Endothelial cell of umbilical vein (primary cell): Measurements from ENCODE around the gene LILRA1. TPM values are rescaled to one million over a fixed set of nuclear protein-coding genes. Genes with fewer than 3 reads are reported as not detected.

Experiments
- BruUV-seq: library from RNA; stranded (reverse); fragments of 400-500 nt; replicated peaks from 2 replicates; lab custom pipeline; 2021; lab: Mats Ljungman, UMichigan
- CTCF ChIA-PET: fragments of 300-600, 350-600 bp; sonication (Branson Sonifier 250); formaldehyde crosslinking; loops from one replicate; lab custom pipeline; 2021; ENCODE audit warnings: antibody characterized with exemption, inconsistent platforms; lab: Charles Lee
- POLR2A ChIA-PET: fragments of 300-600, 350-600 bp; sonication (Branson Sonifier 250); formaldehyde crosslinking; loops from one replicate; lab custom pipeline; 2021; ENCODE audit warnings: antibody characterized with exemption, inconsistent platforms; lab: Charles Lee
- DNase-seq: peaks from one replicate; pipeline ENCODE4 v3.0.0-alpha.2; 2011; ENCODE audit warnings: low read depth, low spot score
- FAIRE-seq: peaks from 2 replicates; lab custom pipeline; 2011; peaks lifted over from hg19 to GRCh38; lab: Jason Lieb, UNC
- H2AFZ ChIP-seq: 2 replicates; pipeline ENCODE4 v1.6.0; 2012; ENCODE audit warnings: low read depth, low read length, control low read depth, inconsistent platforms
- H3K27ac ChIP-seq: 2 replicates; pipeline ENCODE4 v1.5.1; 2011; ENCODE audit warnings: low read depth, mild to moderate bottlenecking, control low read depth, low read length, moderate library complexity; ENCODE audit not compliant: insufficient read depth
- H3K27me3 ChIP-seq, 2 experiments: 2 replicates each; pipeline versions ENCODE4 v1.6.0 to v1.6.1; 2011; ENCODE audit warnings: low read length in 2 of 2, mixed read lengths in 1 of 2; ENCODE audit not compliant: control insufficient read depth in 2 of 2, insufficient read depth in 2 of 2
- H3K36me3 ChIP-seq, 2 experiments: 2 replicates in 1 of 2; 3 replicates in 1 of 2; pipeline ENCODE4 v1.5.1; 2011; ENCODE audit warnings: low read length in 2 of 2, mild to moderate bottlenecking in 1 of 2, moderate library complexity in 1 of 2; ENCODE audit not compliant: control insufficient read depth in 2 of 2, insufficient read depth in 2 of 2; ENCODE audit errors: extremely low read depth in 1 of 2
- H3K4me1 ChIP-seq: 3 replicates; pipeline ENCODE4 v1.5.1; 2011; ENCODE audit warnings: mild to moderate bottlenecking, low read length; ENCODE audit not compliant: control insufficient read depth, insufficient read depth; ENCODE audit errors: extremely low read depth
- H3K4me2 ChIP-seq: 2 replicates; pipeline ENCODE4 v1.6.1; 2011; ENCODE audit warnings: low read length, control low read depth, mixed read lengths; ENCODE audit not compliant: insufficient read depth
- H3K4me3 ChIP-seq, 3 experiments: fragments of 200-600 bp in 1 of 3; sonication (generic), shearing (Covaris generic) in 1 of 3; replicated peaks in 1 of 3; 2 replicates each; pipeline ENCODE4 v1.5.1; 2011 to 2016; ENCODE audit warnings: control low read depth in 3 of 3, low read length in 3 of 3, mild to moderate bottlenecking in 2 of 3, inconsistent platforms in 1 of 3, low read depth in 1 of 3, moderate library complexity in 1 of 3; ENCODE audit not compliant: insufficient read depth in 1 of 3
- H3K79me2 ChIP-seq: 2 replicates; pipeline ENCODE4 v1.6.0; 2012; ENCODE audit warnings: low read length, inconsistent platforms; ENCODE audit not compliant: control insufficient read depth, insufficient read depth
- H3K9ac ChIP-seq: replicated peaks from 2 replicates; pipeline ENCODE3; 2011; ENCODE audit warnings: low read length, control low read depth; ENCODE audit not compliant: insufficient read depth; ENCODE audit errors: extremely low read depth
- H3K9me1 ChIP-seq: replicated peaks from 3 replicates; pipeline ENCODE4 v1.6.0; 2011; ENCODE audit warnings: mild to moderate bottlenecking, low read length; ENCODE audit not compliant: control insufficient read depth, insufficient read depth; ENCODE audit errors: extremely low read depth
- H3K9me3 ChIP-seq: replicated peaks from 2 replicates; pipeline ENCODE4 v1.5.1; 2012; ENCODE audit warnings: low read length, inconsistent platforms; ENCODE audit not compliant: control insufficient read depth, insufficient read depth
- H4K20me1 ChIP-seq: replicated peaks from 2 replicates; pipeline ENCODE3; 2011; ENCODE audit warnings: mild to moderate bottlenecking, low read length; ENCODE audit not compliant: control insufficient read depth, insufficient read depth; ENCODE audit errors: extremely low read depth
- CTCF ChIP-seq, 2 donors: IDR thresholded peaks; 1 replicate in 1 of 2; 2 replicates in 1 of 2; pipeline ENCODE4 v1.5.1; 2011; ENCODE audit warnings: low read length in 2 of 2, mild to moderate bottlenecking in 2 of 2, moderate library complexity in 2 of 2, control low read depth in 1 of 2, inconsistent platforms in 1 of 2, low read depth in 1 of 2; ENCODE audit not compliant: insufficient read depth in 1 of 2; ENCODE audit errors: extremely low read depth in 1 of 2
- EZH2 ChIP-seq: IDR thresholded peaks from 2 replicates; pipeline ENCODE4 v1.6.1; 2012; ENCODE audit warnings: borderline replicate concordance, low read depth, mild to moderate bottlenecking, moderate library complexity, low read length, inconsistent platforms; ENCODE audit not compliant: severe bottlenecking
- FOS ChIP-seq: IDR thresholded peaks from 2 replicates; pipeline ENCODE4 v1.6.1; 2011; ENCODE audit warnings: mild to moderate bottlenecking, low read length, moderate library complexity, borderline replicate concordance; ENCODE audit not compliant: insufficient read depth
- GATA2 ChIP-seq: IDR thresholded peaks from 2 replicates; pipeline ENCODE4 v1.7.0; 2011; ENCODE audit warnings: low read depth, mild to moderate bottlenecking, moderate library complexity, mixed read lengths, low read length; ENCODE audit not compliant: insufficient read length, insufficient read depth
- MYC ChIP-seq: IDR thresholded peaks from one replicate; pipeline ENCODE4 v1.6.1; 2011; ENCODE audit warnings: mild to moderate bottlenecking, low read depth, low read length
- POLR2A ChIP-seq: IDR thresholded peaks from 2 replicates; pipeline ENCODE4 v1.6.1; 2012; ENCODE audit warnings: low read depth, mild to moderate bottlenecking, control low read depth, low read length
- POLR2AphosphoS5 ChIP-seq: IDR thresholded peaks from 2 replicates; pipeline ENCODE4 v1.6.1; 2012; ENCODE audit warnings: low read depth, mild to moderate bottlenecking, control low read depth, low read length, moderate library complexity; ENCODE audit not compliant: insufficient read depth
- dilution Hi-C: fragments of 300-500 bp; cut with MboI; formaldehyde crosslinking; loops from one replicate; pipeline ENCODE4 v1.15.0; 2019; ENCODE audit warnings: low sequenced_read_pairs; ENCODE audit not compliant: extremely low pct_ligation_motif_present
- intact Hi-C: fragments of 100-400 bp; cut with micrococcal nuclease; formaldehyde crosslinking; loops from one replicate; pipeline ENCODE4 v1.10.0; 2022
- polyA plus RNA-seq, 4 experiments: library from polyadenylated mRNA; depleted of rRNA in 3 of 4; stranded (reverse) in 3 of 4; unstranded in 1 of 4; fragments of >200 nt; gene quantifications; 2 replicates each; pipeline versions ENCODE4 v1.2.1 to v1.2.3, GENCODE V29; 2011 to 2012; ENCODE audit warnings: missing spikeins in 1 of 4
- total RNA-seq: library from RNA; stranded (reverse); gene quantifications from 2 replicates; pipeline ENCODE4 v1.2.3, GENCODE V29; 2021
- TF ChIP-seq, protein P1 (sequence below): IDR thresholded peaks from 2 replicates; pipeline ENCODE4 v1.6.1; 2011; ENCODE audit not compliant: insufficient read depth, insufficient read length

The LILRA1 gene
- total and polyA plus RNA-seq, 2 donors (not counting 3 experiments of a cell fraction or from before 2014, with no cell fraction given): not detected

GRCh38 chr19:54586397-54586796 is 7.0 kb upstream of the LILRA1 start:
- no peak overlapping the region for H2AFZ ChIP-seq
- BruUV-seq: no TSS peak
- H3K36me3 ChIP-seq: no peaks in the 10 kb centered on the region
- intact Hi-C loops (no loop called here), dilution Hi-C loops (no loop called here)
- CTCF ChIA-PET: no interaction called here
- no peaks in the 10 kb centered on the region for H4K20me1 ChIP-seq
- no peak overlapping the region for H3K4me2 ChIP-seq
- TF ChIP-seq, protein P1, sequence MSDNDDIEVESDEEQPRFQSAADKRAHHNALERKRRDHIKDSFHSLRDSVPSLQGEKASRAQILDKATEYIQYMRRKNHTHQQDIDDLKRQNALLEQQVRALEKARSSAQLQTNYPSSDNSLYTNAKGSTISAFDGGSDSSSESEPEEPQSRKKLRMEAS: no peak
- TF ChIP-seq EZH2 (no peak), MYC (no peak), GATA2 (no peak), FOS (no peak), POLR2A (no peak), CTCF (IDR thresholded peaks at IDR 0.05; ENCODE audit: extremely low read depth in 1 of 2, insufficient read depth in 1 of 2, low read depth in 1 of 2, low read length in 2 of 2) (no peak), POLR2AphosphoS5 (no peak)
- no peak overlapping the region for H3K27ac ChIP-seq
- DNase-seq (no peak), FAIRE-seq (no peak)
- H3K9ac ChIP-seq: no peak overlapping the region
- H3K27me3 ChIP-seq: no peaks in the 10 kb centered on the region
- H3K4me3 ChIP-seq: no peak overlapping the region
- POLR2A ChIA-PET: no interaction called here
- no peaks in the 10 kb centered on the region for H3K9me3 ChIP-seq
- H3K4me1 ChIP-seq: no peaks in the 10 kb centered on the region
- no peaks in the 10 kb centered on the region for H3K9me1 ChIP-seq
- no peaks in the 10 kb centered on the region for H3K79me2 ChIP-seq
